ELF-1 (cell line): ENCODE data around the gene MFAP4.
A peak's percentile ranks its signal among the peaks of the same experiment; 100 is the strongest.

ENCODE experiments used
- DNase-seq: peaks from one replicate; pipeline ENCODE4 v3.0.0-alpha.2; 2016; ENCODE audit warnings: low read depth, low spot score

Gene MFAP4

GRCh38 chr17:19410091-19410490 is 23.1 kb upstream of the MFAP4 start:
- no peak for DNase-seq

GRCh38 chr17:19409509-19409908 is 22.5 kb upstream of the MFAP4 start:
- peak; percentile 44 for DNase-seq

GRCh38 chr17:19409066-19409465 is 22.1 kb upstream of the MFAP4 start:
- DNase-seq = no peak

- DNase-seq = peak; percentile 25
These were observed 21.3 kb upstream of the MFAP4 start for GRCh38 chr17:19408346-19408710.

- DNase-seq = no peak
These were observed 20.8 kb upstream of the MFAP4 start for GRCh38 chr17:19407601-19408345.

- DNase-seq = no peak
These were observed 18.1 kb upstream of the MFAP4 start for GRCh38 chr17:19405114-19405513.

GRCh38 chr17:19404264-19404663 is 17.3 kb upstream of the MFAP4 start:
- DNase-seq = no peak

- DNase-seq = no peak
These were observed 16.0 kb upstream of the MFAP4 start for GRCh38 chr17:19403021-19403420.

- DNase-seq = no peak
These were observed 15.2 kb upstream of the MFAP4 start for GRCh38 chr17:19402171-19402570.

GRCh38 chr17:19401321-19402010 is 14.5 kb upstream of the MFAP4 start:
- DNase-seq = no peak

- DNase-seq = no peak
These were observed 12.9 kb upstream of the MFAP4 start for GRCh38 chr17:19399750-19400450.

GRCh38 chr17:19398301-19399181 is 11.6 kb upstream of the MFAP4 start:
- DNase-seq = no peak

GRCh38 chr17:19397556-19398041 is 10.6 kb upstream of the MFAP4 start:
- peak; percentile 68 for DNase-seq

GRCh38 chr17:19392303-19392702 is 5.3 kb upstream of the MFAP4 start:
- no peak for DNase-seq

- DNase-seq = no peak
These were observed 4.4 kb upstream of the MFAP4 start for GRCh38 chr17:19391432-19391831.

- DNase-seq = no peak
These were observed 4.0 kb upstream of the MFAP4 start for GRCh38 chr17:19390951-19391350.

GRCh38 chr17:19388791-19389785 is 2.1 kb upstream of the MFAP4 start:
- DNase-seq = no peak

GRCh38 chr17:19387921-19388521 is 1.0 kb upstream of the MFAP4 start:
- no peak for DNase-seq

GRCh38 chr17:19386051-19386929 is 700 bp downstream of the MFAP4 start:
- DNase-seq = no peak
